ENCODE results near the gene ISG20. TPM values are rescaled to one million over a fixed set of nuclear protein-coding genes. Genes with fewer than 3 reads are reported as not detected.
A peak's percentile ranks its signal among the peaks of the same experiment; 100 is the strongest.

The ISG20 gene
- total and polyA plus RNA-seq, 2 of the 8 experiments (the other 6 are each of a cell fraction or from before 2014, with no cell fraction given) = 2.9 to 5.2 TPM

GRCh38 chr15:88629071-88629470, 9.7 kb upstream of the ISG20 start:
- Histone ChIP-seq H3K9me3 (ENCODE audit: insufficient read depth in 2 of 2, low read depth in 1 of 2, low read length in 1 of 2) (no peaks in the 10 kb centered on the region), H3K4me1 (replicated peaks in 1 of 4; ENCODE audit: control insufficient read depth in 3 of 4, insufficient read depth in 4 of 4, low read length in 3 of 4) (peaks cover 2 to 9% (median 4%) of the 10 kb centered on the region in 4 experiments), H3K23me2 (ENCODE audit: low read depth, low read length) (no peaks in the 10 kb centered on the region; the same call in 1 of the 2 replicates), H3K56ac (replicated peaks; ENCODE audit: insufficient read length, low read depth, low read length) (no peak overlapping the region), H2BK5ac (ENCODE audit: low read depth, low read length) (no peak overlapping the region), H4K20me1 (replicated peaks in 1 of 2; ENCODE audit: control insufficient read depth in 1 of 2, insufficient read depth in 2 of 2, low read length in 2 of 2) (peaks cover 61% of the 10 kb centered on the region in 2 experiments), H3K27me3 (replicated peaks in 1 of 4; ENCODE audit: control insufficient read depth in 3 of 4, extremely low read depth in 1 of 4, insufficient read depth in 3 of 4, low read length in 3 of 4) (no peaks in the 10 kb centered on the region), H3K79me1 (ENCODE audit: low read depth, low read length) (peaks cover 28% of the 10 kb centered on the region; the same call in 1 of the 2 replicates), H2AK5ac (ENCODE audit: low read depth, low read length) (no peak overlapping the region), H4K91ac (replicated peaks; ENCODE audit: insufficient read length, low read length) (no peak overlapping the region), H3K23ac (ENCODE audit: insufficient read length) (no peak overlapping the region), H2BK15ac (ENCODE audit: low read length) (no peak overlapping the region), H3K27ac (ENCODE audit: low read depth, low read length) (no peak overlapping the region; the same call in 1 of the 2 replicates), H2AFZ (ENCODE audit: low read length) (no peak overlapping the region), H2BK120ac (replicated peaks; ENCODE audit: low read depth, low read length) (no peak overlapping the region), H3K36me3 (ENCODE audit: control insufficient read depth in 2 of 4, insufficient read depth in 4 of 4, low read length in 3 of 4) (peaks cover 51 to 79% (median 65%) of the 10 kb centered on the region in 4 experiments), H4K5ac (ENCODE audit: insufficient read length, low read depth, low read length) (no peak overlapping the region), H2BK20ac (ENCODE audit: low read length) (no peak overlapping the region), H3K18ac (ENCODE audit: extremely low read depth, low read length) (no peak overlapping the region), H3K14ac (ENCODE audit: insufficient read length) (no peak overlapping the region), H3K79me2 (ENCODE audit: control insufficient read depth in 1 of 2, insufficient read depth in 2 of 2, low read length in 2 of 2) (peaks cover 35 to 58% of the 10 kb centered on the region in 2 experiments), H3K4me3 (ENCODE audit: extremely low read depth in 1 of 4, insufficient read depth in 2 of 4, low read depth in 3 of 4, low read length in 4 of 4) (no peak overlapping the region), H2BK12ac (ENCODE audit: low read depth, low read length) (no peak overlapping the region), H4K8ac (ENCODE audit: extremely low read depth, insufficient read depth, low read length) (no peak overlapping the region; the same call in 1 of the 2 replicates), H3K4ac (replicated peaks; ENCODE audit: insufficient read length, low read depth, low read length) (no peak overlapping the region), H3K4me2 (ENCODE audit: insufficient read depth in 1 of 2, low read depth in 2 of 2, low read length in 2 of 2) (no peak overlapping the region), H3K9ac (replicated peaks in 1 of 4; ENCODE audit: extremely low read depth in 1 of 4, low read depth in 3 of 4, low read length in 3 of 4) (no peak overlapping the region)
- TF ChIP-seq POLR2A (IDR thresholded peaks at IDR 0.05; ENCODE audit: control extremely low read depth in 1 of 2, low read depth in 2 of 2, low read length in 2 of 2) (peak in 1 of 2 experiments; percentile 39; a peak in 2 of 3 replicates), KDM4A (IDR thresholded peaks at IDR 0.05; ENCODE audit: low read depth, low read length, severe bottlenecking) (no peak), POLR2AphosphoS5 (IDR thresholded peaks at IDR 0.05; ENCODE audit: low read depth, low read length) (0 out of 2 replicates have a peak, but pooled peaks have one; percentile 7)
- CTCF ChIA-PET (ENCODE audit: partially characterized antibody) = interaction anchor here (1.2 to 1.5 kb wide), 4 partner anchors 10 to 209 kb away, joined by 3 to 5 read pairs (median 4); partner anchors contain the start of gene ISG20
- POLR2A ChIA-PET (ENCODE audit: partially characterized antibody) = interaction anchor here (1.5 to 7.5 kb wide), 5 partner anchors 8 to 42 kb away, joined by 3 to 61 read pairs (median 7); partner anchors contain the start of gene AEN
- DNase-seq (ENCODE audit: low read depth in 1 of 2, low spot score in 2 of 2) (no peak), FAIRE-seq (no peak)
- WGBS, 2 experiments (ENCODE audit: extremely low coverage in 1 of 2, insufficient coverage in 1 of 2, insufficient read length in 1 of 2, insufficient replicate concordance in 2 of 2, low coverage in 1 of 2, low lambda C conversion rate in 2 of 2, missing lambda C conversion rate in 1 of 2) = 89% methylated on average over 15 of the region's 16 CpGs; no CpG with 5 or more reads in 1 of the 2 experiments
